H1 (cell line): ENCODE data around the gene BAG1. TPM values are rescaled to one million over a fixed set of nuclear protein-coding genes. Genes with fewer than 3 reads are reported as not detected.

Source experiments
- CTCF ChIA-PET: fragments of 300-600 bp; sonication (Branson Sonifier 250); formaldehyde crosslinking; loops from one replicate; lab custom pipeline; 2021; ENCODE audit not compliant: partially characterized antibody; lab: Charles Lee
- POLR2A ChIA-PET: fragments of 300-600 bp; sonication (Branson Sonifier 250); formaldehyde crosslinking; loops from one replicate; lab custom pipeline; 2021; ENCODE audit warnings: inconsistent platforms; ENCODE audit not compliant: partially characterized antibody; lab: Charles Lee
- DNase-seq, 2 experiments: peaks; one replicate each; pipeline versions ENCODE4 v3.0.0 to v3.0.0-alpha.2; 2010 to 2022; ENCODE audit warnings: low spot score in 2 of 2, low read depth in 1 of 2, mixed read lengths in 1 of 2
- FAIRE-seq: peaks from 2 replicates; lab custom pipeline; 2011; peaks lifted over from hg19 to GRCh38; lab: Jason Lieb, UNC
- H2AFZ ChIP-seq: 2 replicates; pipeline ENCODE4 v1.8.1; 2012; ENCODE audit warnings: low read length, inconsistent platforms
- H2AK5ac ChIP-seq: 2 replicates; pipeline ENCODE4 v1.6.1; 2013; ENCODE audit warnings: low read depth, low read length
- H2BK120ac ChIP-seq: replicated peaks from 2 replicates; pipeline ENCODE3; 2013; ENCODE audit warnings: low read depth, low read length, inconsistent platforms
- H2BK12ac ChIP-seq: 2 replicates; pipeline ENCODE4 v1.6.1; 2013; ENCODE audit warnings: low read depth, low read length
- H2BK15ac ChIP-seq: 2 replicates; pipeline ENCODE4 v1.6.1; 2013; ENCODE audit warnings: low read length
- H2BK20ac ChIP-seq: 2 replicates; pipeline ENCODE4 v1.6.1; 2013; ENCODE audit warnings: low read length
- H2BK5ac ChIP-seq: 2 replicates; pipeline ENCODE4 v1.6.1; 2013; ENCODE audit warnings: low read depth, low read length
- H3K14ac ChIP-seq: 2 replicates; pipeline ENCODE4 v1.6.1; 2013; ENCODE audit warnings: inconsistent platforms; ENCODE audit not compliant: insufficient read length
- H3K18ac ChIP-seq: 2 replicates; pipeline ENCODE4 v1.6.1; 2013; ENCODE audit warnings: low read length; ENCODE audit errors: extremely low read depth
- H3K23ac ChIP-seq: 2 replicates; pipeline ENCODE4 v1.6.1; 2013; ENCODE audit warnings: inconsistent platforms; ENCODE audit not compliant: insufficient read length
- H3K23me2 ChIP-seq: 2 replicates; pipeline ENCODE4 v1.6.1; 2013; ENCODE audit warnings: low read depth, low read length
- H3K27ac ChIP-seq: 2 replicates; pipeline ENCODE4 v1.6.1; 2011; ENCODE audit warnings: low read depth, low read length, inconsistent platforms
- H3K27me3 ChIP-seq, 4 experiments: replicated peaks in 1 of 4; 1 replicate in 1 of 4; 2 replicates in 3 of 4; pipeline versions ENCODE4 v1.6.1 to v1.8.1; 2011 to 2013; ENCODE audit warnings: low read length in 3 of 4, mild to moderate bottlenecking in 3 of 4, inconsistent platforms in 2 of 4, mixed read lengths in 2 of 4, moderate library complexity in 1 of 4; ENCODE audit not compliant: control insufficient read depth in 3 of 4, insufficient read depth in 3 of 4; ENCODE audit errors: extremely low read depth in 1 of 4
- H3K36me3 ChIP-seq, 4 experiments: 2 replicates each; pipeline versions ENCODE4 v1.6.1 to v1.8.1; 2011 to 2013; ENCODE audit warnings: mild to moderate bottlenecking in 4 of 4, low read length in 3 of 4, moderate library complexity in 2 of 4, control low read depth in 1 of 4, inconsistent platforms in 1 of 4; ENCODE audit not compliant: insufficient read depth in 4 of 4, control insufficient read depth in 2 of 4
- H3K4ac ChIP-seq: replicated peaks from 2 replicates; pipeline ENCODE3; 2013; ENCODE audit warnings: low read length, low read depth, mixed read lengths, inconsistent platforms; ENCODE audit not compliant: insufficient read length
- H3K4me1 ChIP-seq, 4 experiments: replicated peaks in 1 of 4; 1 replicate in 1 of 4; 2 replicates in 3 of 4; pipeline versions ENCODE4 v1.6.1 to v1.8.1; 2011 to 2013; ENCODE audit warnings: low read length in 3 of 4, inconsistent platforms in 2 of 4, mixed read lengths in 1 of 4; ENCODE audit not compliant: insufficient read depth in 4 of 4, control insufficient read depth in 3 of 4
- H3K4me2 ChIP-seq, 2 experiments: 2 replicates each; pipeline versions ENCODE4 v1.6.1 to v1.8.1; 2011 to 2013; ENCODE audit warnings: low read depth in 2 of 2, low read length in 2 of 2, control low read depth in 1 of 2, inconsistent platforms in 1 of 2, mild to moderate bottlenecking in 1 of 2; ENCODE audit not compliant: insufficient read depth in 1 of 2
- H3K4me3 ChIP-seq, 4 experiments: fragments of 200-600, 300-600 bp in 1 of 4; sonication (generic), shearing (Covaris generic), sonication (Bioruptor Twin) in 1 of 4; 2 replicates each; pipeline versions ENCODE4 v1.5.1 to v1.8.1; 2011 to 2016; ENCODE audit warnings: low read length in 4 of 4, low read depth in 3 of 4, control low read depth in 2 of 4, inconsistent platforms in 2 of 4, mild to moderate bottlenecking in 2 of 4, mixed read lengths in 1 of 4, moderate library complexity in 1 of 4; ENCODE audit not compliant: insufficient read depth in 2 of 4; ENCODE audit errors: extremely low read depth in 1 of 4
- H3K56ac ChIP-seq: replicated peaks from 2 replicates; pipeline ENCODE3; 2013; ENCODE audit warnings: low read depth, mild to moderate bottlenecking, mixed read lengths, low read length, inconsistent platforms; ENCODE audit not compliant: insufficient read length
- H3K79me1 ChIP-seq: 2 replicates; pipeline ENCODE4 v1.6.1; 2013; ENCODE audit warnings: low read depth, low read length, control low read depth
- H3K79me2 ChIP-seq, 2 experiments: 2 replicates each; pipeline versions ENCODE4 v1.6.1 to v1.8.1; 2012 to 2013; ENCODE audit warnings: low read length in 2 of 2, mild to moderate bottlenecking in 2 of 2, inconsistent platforms in 1 of 2; ENCODE audit not compliant: insufficient read depth in 2 of 2, control insufficient read depth in 1 of 2
- H3K9ac ChIP-seq, 4 experiments: replicated peaks in 1 of 4; 1 replicate in 1 of 4; 2 replicates in 3 of 4; pipeline versions ENCODE4 v1.6.1 to v1.8.1; 2011 to 2013; ENCODE audit warnings: low read depth in 3 of 4, low read length in 3 of 4, control low read depth in 2 of 4, mild to moderate bottlenecking in 2 of 4, moderate library complexity in 2 of 4, inconsistent platforms in 1 of 4; ENCODE audit errors: extremely low read depth in 1 of 4
- H3K9me3 ChIP-seq, 2 experiments: 2 replicates each; pipeline versions ENCODE4 v1.6.1 to v1.8.1; 2012 to 2013; ENCODE audit warnings: mild to moderate bottlenecking in 2 of 2, moderate library complexity in 2 of 2, control low read depth in 1 of 2, inconsistent platforms in 1 of 2, low read depth in 1 of 2, low read length in 1 of 2, mixed read lengths in 1 of 2; ENCODE audit not compliant: insufficient read depth in 2 of 2
- H4K20me1 ChIP-seq, 2 experiments: replicated peaks in 1 of 2; 2 replicates each; pipeline versions ENCODE3 to v1.8.1; 2011 to 2013; ENCODE audit warnings: inconsistent platforms in 2 of 2, low read length in 2 of 2, mild to moderate bottlenecking in 1 of 2; ENCODE audit not compliant: insufficient read depth in 2 of 2, control insufficient read depth in 1 of 2
- H4K5ac ChIP-seq: 2 replicates; pipeline ENCODE4 v1.6.1; 2013; ENCODE audit warnings: low read length, low read depth, mixed read lengths, inconsistent platforms; ENCODE audit not compliant: insufficient read length
- H4K8ac ChIP-seq: 2 replicates; pipeline ENCODE4 v1.8.0; 2013; ENCODE audit warnings: mild to moderate bottlenecking, moderate library complexity, low read length, inconsistent platforms; ENCODE audit not compliant: insufficient read depth; ENCODE audit errors: extremely low read depth
- H4K91ac ChIP-seq: replicated peaks from 2 replicates; pipeline ENCODE3; 2013; ENCODE audit warnings: low read length, mixed read lengths, inconsistent platforms; ENCODE audit not compliant: insufficient read length
- CHD1 ChIP-seq: IDR thresholded peaks from 2 replicates; pipeline ENCODE4 v1.6.1; 2012; ENCODE audit warnings: low read depth, low read length, improper control_type of control experiment
- CHD2 ChIP-seq: IDR thresholded peaks from 2 replicates; pipeline ENCODE4 v1.6.1; 2012; ENCODE audit warnings: low read length, improper control_type of control experiment
- GABPA ChIP-seq: IDR thresholded peaks from 2 replicates; pipeline ENCODE4 v1.6.1; 2011; ENCODE audit warnings: mild to moderate bottlenecking, low read length, moderate library complexity, borderline replicate concordance; ENCODE audit not compliant: insufficient read depth
- GTF2F1 ChIP-seq: IDR thresholded peaks from 2 replicates; pipeline ENCODE4 v1.6.1; 2012; ENCODE audit warnings: low read depth, low read length, improper control_type of control experiment, borderline replicate concordance
- NRF1 ChIP-seq: IDR thresholded peaks from 2 replicates; pipeline ENCODE4 v1.6.1; 2011; ENCODE audit warnings: mild to moderate bottlenecking, low read depth, low read length, improper control_type of control experiment
- RXRA ChIP-seq: IDR thresholded peaks from 2 replicates; pipeline ENCODE4 v1.6.1; 2011; ENCODE audit warnings: low read depth, mild to moderate bottlenecking, low read length, moderate library complexity; ENCODE audit not compliant: insufficient read depth
- SRF ChIP-seq: IDR thresholded peaks from 2 replicates; pipeline ENCODE4 v1.6.1; 2011; ENCODE audit warnings: mild to moderate bottlenecking, low read depth, low read length, moderate library complexity
- TBP ChIP-seq: IDR thresholded peaks from 2 replicates; pipeline ENCODE4 v1.6.1; 2011; ENCODE audit warnings: low read depth, low read length, improper control_type of control experiment
- WGBS, 2 experiments: shearing (Covaris generic) in 1 of 2; methylation state at CpG; one replicate each; pipeline versions ENCODE4 v1.1.6 to v1.1.7; 2013 to 2015; ENCODE audit warnings: low lambda C conversion rate in 2 of 2, mixed read lengths in 2 of 2, inconsistent platforms in 1 of 2, low coverage in 1 of 2, missing lambda C conversion rate in 1 of 2; ENCODE audit not compliant: insufficient replicate concordance in 2 of 2, insufficient coverage in 1 of 2, insufficient read length in 1 of 2; ENCODE audit errors: extremely low coverage in 1 of 2, missing lambda C conversion rate in 1 of 2; 5-methylcytosine and 5-hydroxymethylcytosine counted together
- polyA plus RNA-seq, 7 experiments: library from polyadenylated mRNA; depleted of rRNA in 3 of 7; stranded (reverse) in 5 of 7; unstranded in 2 of 7; fragments of >200 nt in 5 of 7; fragments of 200-250 nt in 2 of 7; gene quantifications; 1 replicate in 5 of 7; 2 replicates in 1 of 7; 4 replicates in 1 of 7; pipeline versions ENCODE4 v1.2.1 to v1.2.3, GENCODE V29; 2011 to 2013; ENCODE audit warnings: missing spikeins in 2 of 7, mixed read lengths in 2 of 7
- total RNA-seq: library from RNA; stranded (reverse); fragmentation: NEBNext Ultra II Directional; extraction: Animal tissue kit (Norgen Biotek cat#: 25700); gene quantifications from 2 replicates; pipeline ENCODE4 v1.2.1, GENCODE V29; 2021

BAG1 gene
- total and polyA plus RNA-seq, 2 of the 8 experiments (the other 6 are each of a cell fraction or from before 2014, with no cell fraction given): 14.7 to 59.8 TPM

GRCh38 chr9:33234511-33235467 lies 29.7 kb downstream of the BAG1 start:
- no peak overlapping the region for H2AK5ac ChIP-seq
- no peaks in the 10 kb centered on the region for H4K20me1 ChIP-seq
- H2BK12ac ChIP-seq: no peak overlapping the region
- H3K4ac ChIP-seq: no peak overlapping the region
- H4K8ac ChIP-seq: no peak overlapping the region
- no peak overlapping the region for H2BK120ac ChIP-seq
- H4K91ac ChIP-seq: no peak overlapping the region
- no peak overlapping the region for H2AFZ ChIP-seq
- ChIA-PET POLR2A (interaction anchor here (1.1 kb wide), 1 partner anchor 210 kb away, joined by 3 read pairs; the partner anchor contains the start of gene DNAJA1), CTCF (interaction anchor here (0.6 to 7.5 kb wide), 4 partner anchors 9 to 513 kb away, joined by 3 to 55 read pairs (median 3); no protein-coding TSS in a partner anchor)
- H3K23ac ChIP-seq: no peak overlapping the region
- H3K9ac ChIP-seq: no peak overlapping the region
- TF ChIP-seq RXRA (no peak), GTF2F1 (no peak), NRF1 (no peak), GABPA (no peak), CHD2 (no peak), TBP (no peak), CHD1 (no peak), SRF (no peak)
- H3K79me1 ChIP-seq: no peaks in the 10 kb centered on the region
- FAIRE-seq (no peak), DNase-seq (no peak)
- H3K27me3 ChIP-seq: no peaks in the 10 kb centered on the region; a peak in 2 of 7 replicates
- WGBS, 2 experiments: 88% methylated on average over 9 of the region's 9 CpGs; no CpG with 5 or more reads in 1 of the 2 experiments
- H3K79me2 ChIP-seq: no peaks in the 10 kb centered on the region
- H3K4me1 ChIP-seq: no peaks in the 10 kb centered on the region
- H3K18ac ChIP-seq: no peak overlapping the region
- H3K4me3 ChIP-seq: no peak overlapping the region
- no peak overlapping the region for H3K56ac ChIP-seq
- no peak overlapping the region for H3K4me2 ChIP-seq
- no peak overlapping the region for H3K14ac ChIP-seq
- H3K27ac ChIP-seq: no peak overlapping the region
- no peaks in the 10 kb centered on the region for H3K36me3 ChIP-seq
- no peak overlapping the region for H2BK15ac ChIP-seq
- no peak overlapping the region for H4K5ac ChIP-seq
- H3K23me2 ChIP-seq: no peaks in the 10 kb centered on the region; the same call in 1 of the 2 replicates
- H2BK5ac ChIP-seq: no peak overlapping the region
- no peak overlapping the region for H2BK20ac ChIP-seq
- H3K9me3 ChIP-seq: no peaks in the 10 kb centered on the region
